ENCODE results near the gene PCNX3. TPM values are rescaled to one million over a fixed set of nuclear protein-coding genes. Genes with fewer than 3 reads are reported as not detected.
"Not testable (repeated sequence)": the region's sequence is repeated elsewhere in the genome, so short reads cannot be mapped to it uniquely, and the experiment has no call there.

PCNX3 gene
- polyA plus RNA-seq, 2 donors, result 15.0 to 16.1 TPM

DNA sequence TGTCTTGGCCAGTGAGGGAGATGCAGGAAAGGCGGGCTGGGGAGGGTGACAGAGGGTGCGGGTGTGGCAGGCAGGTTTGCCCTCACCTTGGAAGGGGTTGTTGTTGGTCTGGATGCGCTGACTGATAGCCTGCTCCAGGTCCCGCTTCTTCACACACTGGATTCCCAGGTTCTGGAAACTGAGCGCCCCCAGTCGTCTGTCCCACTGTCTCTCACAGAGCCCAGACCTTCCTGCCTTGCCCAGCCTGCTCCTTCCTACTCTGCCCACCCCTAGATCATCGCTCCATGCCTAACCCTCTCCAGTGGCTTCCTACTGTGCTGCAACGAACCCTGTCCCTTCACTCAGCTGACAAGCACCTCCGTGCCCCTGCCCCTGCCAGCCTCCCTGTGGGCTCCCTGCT is 44.5 kb downstream of the PCNX3 start:
- 86 to 87% methylated on average over 9 of the region's 9 CpGs for WGBS, 2 donors
- H3K36me3 ChIP-seq (ENCODE audit: control insufficient read depth in 2 of 2, insufficient read depth in 2 of 2, low read length in 1 of 2), result peaks cover 39 to 45% of the 10 kb centered on the region in 2 donors
- H3K9me3 ChIP-seq (ENCODE audit: control insufficient read depth in 2 of 2, insufficient read depth in 1 of 2, low read depth in 1 of 2, low read length in 1 of 2), result no peaks in the 10 kb centered on the region
- no peak overlapping the region for H3K4me3 ChIP-seq (ENCODE audit: low read depth in 1 of 2, low read length in 2 of 2)
- peaks cover 6% of the 10 kb centered on the region in 2 donors for H3K4me1 ChIP-seq (ENCODE audit: control insufficient read depth in 2 of 2, insufficient read depth in 2 of 2, low read length in 1 of 2)
- peak overlapping the region in 1 of 2 donors; percentile 26 for H3K27ac ChIP-seq (ENCODE audit: low read depth in 2 of 2, low read length in 1 of 2)
- H3K27me3 ChIP-seq (ENCODE audit: control insufficient read depth in 1 of 2, insufficient read depth in 2 of 2, low read length in 2 of 2), result no peaks in the 10 kb centered on the region

DNA sequence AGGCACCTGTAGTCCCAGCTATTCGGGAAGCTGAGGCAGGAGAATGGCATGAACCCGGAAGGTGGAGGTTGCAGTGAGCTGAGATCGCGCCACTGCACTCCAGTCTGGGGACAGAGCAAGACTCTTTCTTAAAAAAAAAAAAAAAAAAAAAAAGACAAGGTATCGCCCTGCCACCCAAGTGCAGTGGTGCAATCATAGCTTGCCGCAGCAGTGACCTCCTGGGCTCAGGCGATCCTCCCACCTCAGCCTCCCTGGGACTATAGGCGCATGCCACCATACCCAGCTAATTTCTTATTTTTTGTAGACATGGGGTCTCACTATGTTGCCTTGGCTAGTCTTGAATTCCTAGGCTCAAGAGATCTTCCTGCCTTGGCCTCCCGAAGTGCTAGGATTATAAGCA is 45.3 kb downstream of the PCNX3 start:
- 89 to 93% methylated on average over 9 of the region's 9 CpGs for WGBS, 2 donors
- Histone ChIP-seq H3K4me3 (ENCODE audit: low read depth in 1 of 2, low read length in 2 of 2) (peak overlapping the region in 1 of 2 donors; percentile 93), H3K36me3 (ENCODE audit: control insufficient read depth in 2 of 2, insufficient read depth in 2 of 2, low read length in 1 of 2) (peaks cover 31 to 38% of the 10 kb centered on the region in 2 donors)
- H3K27ac ChIP-seq (ENCODE audit: low read depth in 2 of 2, low read length in 1 of 2); H3K27me3 ChIP-seq (ENCODE audit: control insufficient read depth in 1 of 2, insufficient read depth in 2 of 2, low read length in 2 of 2); H3K9me3 ChIP-seq (ENCODE audit: control insufficient read depth in 2 of 2, insufficient read depth in 1 of 2, low read depth in 1 of 2, low read length in 1 of 2); H3K4me1 ChIP-seq (ENCODE audit: control insufficient read depth in 2 of 2, insufficient read depth in 2 of 2, low read length in 1 of 2): not testable (repeated sequence)

DNA sequence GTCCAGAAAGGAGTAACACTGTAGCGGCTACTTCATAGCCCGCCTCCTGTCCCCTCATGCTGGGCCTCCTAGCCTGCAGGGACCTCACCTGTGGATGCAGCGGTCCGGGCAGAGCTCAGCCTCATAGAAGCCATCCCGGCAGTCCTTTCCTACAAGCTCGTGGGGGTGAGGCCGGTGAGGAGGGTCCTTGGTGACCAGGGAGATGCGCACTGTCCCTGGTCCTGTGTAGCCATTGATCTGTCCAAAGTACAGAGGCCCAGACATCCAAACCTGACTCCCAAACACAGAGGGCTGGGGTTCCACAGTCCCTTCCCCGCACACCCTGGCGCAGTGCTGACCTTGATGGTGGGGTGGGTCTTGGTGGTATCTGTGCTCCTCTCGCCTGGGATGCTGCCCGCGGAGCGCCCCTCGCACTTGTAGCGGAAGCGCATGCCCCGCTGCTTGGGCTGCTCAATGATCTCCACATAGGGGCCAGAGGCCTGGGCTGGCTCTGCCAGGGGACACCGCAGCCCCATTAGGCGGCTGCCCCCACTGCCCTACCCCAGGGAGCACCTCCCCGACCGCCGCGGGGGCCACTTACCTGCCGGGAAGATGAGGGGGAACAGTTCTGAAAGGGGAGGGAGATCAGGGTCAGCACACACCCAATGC is 46.1 kb downstream of the PCNX3 start:
- H3K27ac ChIP-seq (ENCODE audit: low read depth in 2 of 2, low read length in 1 of 2), result peak overlapping the region; percentile 99 to 100
- no peaks in the 10 kb centered on the region for H3K27me3 ChIP-seq (ENCODE audit: control insufficient read depth in 1 of 2, insufficient read depth in 2 of 2, low read length in 2 of 2)
- H3K4me3 ChIP-seq (ENCODE audit: low read depth in 1 of 2, low read length in 2 of 2), result peak overlapping the region; percentile 67 to 93
- H3K36me3 ChIP-seq (ENCODE audit: control insufficient read depth in 2 of 2, insufficient read depth in 2 of 2, low read length in 1 of 2), result peaks cover 31 to 34% of the 10 kb centered on the region in 2 donors
- H3K4me1 ChIP-seq (ENCODE audit: control insufficient read depth in 2 of 2, insufficient read depth in 2 of 2, low read length in 1 of 2), result peaks cover 6% of the 10 kb centered on the region in 2 donors
- WGBS, 2 donors, result 54 to 55% methylated on average over 25 of the region's 25 CpGs
- no peaks in the 10 kb centered on the region for H3K9me3 ChIP-seq (ENCODE audit: control insufficient read depth in 2 of 2, insufficient read depth in 1 of 2, low read depth in 1 of 2, low read length in 1 of 2)

DNA sequence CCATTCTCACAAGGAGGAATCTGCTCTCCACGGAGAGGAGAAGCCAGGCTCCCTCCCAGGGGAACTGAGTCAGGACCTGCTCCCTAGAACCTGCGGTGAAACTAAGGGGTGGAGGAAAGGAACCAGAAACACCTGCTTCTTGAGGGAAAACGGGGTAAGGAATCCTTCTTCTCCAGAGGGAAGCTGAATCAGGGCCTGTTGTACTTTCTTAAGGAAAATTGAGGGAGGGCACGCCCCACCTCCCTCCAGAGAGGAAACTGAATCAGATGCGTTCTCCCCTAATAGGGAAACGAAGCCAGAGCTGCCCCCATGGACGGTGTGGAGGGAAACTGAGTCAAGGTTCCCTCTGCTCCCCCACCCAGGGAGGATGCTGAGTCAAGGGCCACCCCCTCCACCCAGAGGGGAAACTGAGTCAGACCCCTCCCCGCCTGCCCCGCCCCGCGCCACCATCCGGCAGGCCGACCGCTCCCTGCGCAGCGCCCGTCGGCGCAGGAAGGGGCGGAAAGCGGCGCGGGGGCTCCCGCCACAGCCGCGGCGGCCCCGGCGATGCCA is 46.7 kb downstream of the PCNX3 start:
- 0 to 1% methylated on average over 23 to 29 of the region's 29 CpGs for WGBS, 2 donors
- H3K9me3 ChIP-seq (ENCODE audit: control insufficient read depth in 2 of 2, insufficient read depth in 1 of 2, low read depth in 1 of 2, low read length in 1 of 2), result no peaks in the 10 kb centered on the region
- H3K27me3 ChIP-seq (ENCODE audit: control insufficient read depth in 1 of 2, insufficient read depth in 2 of 2, low read length in 2 of 2), result no peaks in the 10 kb centered on the region
- peaks cover 6% of the 10 kb centered on the region in 2 donors for H3K4me1 ChIP-seq (ENCODE audit: control insufficient read depth in 2 of 2, insufficient read depth in 2 of 2, low read length in 1 of 2)
- H3K36me3 ChIP-seq (ENCODE audit: control insufficient read depth in 2 of 2, insufficient read depth in 2 of 2, low read length in 1 of 2), result peaks cover 28 to 29% of the 10 kb centered on the region in 2 donors
- H3K27ac ChIP-seq (ENCODE audit: low read depth in 2 of 2, low read length in 1 of 2), result peak overlapping the region; percentile 99 to 100
- peak overlapping the region; percentile 67 to 93 for H3K4me3 ChIP-seq (ENCODE audit: low read depth in 1 of 2, low read length in 2 of 2)

DNA sequence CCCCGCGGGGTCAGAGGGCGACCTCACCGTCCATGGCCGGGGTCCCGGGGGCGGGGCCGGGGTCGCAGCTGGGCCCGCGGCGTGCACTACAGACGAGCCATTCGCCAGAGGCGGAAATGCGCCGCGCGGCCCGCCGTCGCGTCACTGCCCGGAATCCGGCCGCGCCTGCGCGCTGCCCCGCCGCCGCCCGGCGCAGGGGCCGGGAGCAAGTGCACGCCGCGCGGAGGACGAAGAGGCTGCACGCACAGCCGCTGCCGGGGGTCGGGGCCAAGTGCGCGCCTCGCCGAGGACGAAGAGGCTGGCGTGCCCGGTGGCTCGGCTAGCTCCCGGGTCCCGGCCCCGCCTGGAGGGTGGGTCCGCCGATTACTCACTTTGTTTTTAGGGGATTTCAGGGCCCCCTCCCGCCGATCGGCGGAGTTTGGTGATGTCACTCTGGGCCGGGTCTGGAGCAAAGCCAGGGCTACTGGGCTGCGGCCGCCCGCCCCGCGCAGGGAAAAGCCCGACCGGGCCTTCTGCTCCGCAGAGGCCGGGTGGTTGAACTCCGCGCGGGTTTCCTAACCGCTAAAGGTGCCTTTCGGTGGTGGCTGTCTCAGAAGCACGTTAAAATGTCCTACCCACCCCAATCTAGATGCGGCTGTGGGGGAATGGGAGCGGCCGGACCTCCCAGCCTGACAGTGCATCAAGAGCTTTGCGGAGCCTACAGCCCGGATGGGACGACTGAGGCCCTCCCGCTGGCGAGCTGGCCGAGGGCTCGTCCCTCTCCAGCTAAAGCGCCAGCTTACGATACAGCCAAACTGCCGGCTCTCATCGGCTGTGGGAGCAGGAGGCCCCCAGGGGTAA is 47.4 kb downstream of the PCNX3 start, which contains the start of gene RELA:
TSS of gene RELA (minus strand) at position 118 of the 840 bp plus-strand sequence. CDS start at position 34, 84 bp downstream.
- peak within 1 kb of the TSS; percentile 99 to 100 for H3K27ac ChIP-seq (ENCODE audit: low read depth in 2 of 2, low read length in 1 of 2)
- peaks cover 21 to 22% of the 10 kb centered on the region in 2 donors for H3K36me3 ChIP-seq (ENCODE audit: control insufficient read depth in 2 of 2, insufficient read depth in 2 of 2, low read length in 1 of 2)
- H3K9me3 ChIP-seq (ENCODE audit: control insufficient read depth in 2 of 2, insufficient read depth in 1 of 2, low read depth in 1 of 2, low read length in 1 of 2), result no peaks in the 10 kb centered on the region
- peaks cover 6% of the 10 kb centered on the region in 2 donors for H3K4me1 ChIP-seq (ENCODE audit: control insufficient read depth in 2 of 2, insufficient read depth in 2 of 2, low read length in 1 of 2)
- no peaks in the 10 kb centered on the region for H3K27me3 ChIP-seq (ENCODE audit: control insufficient read depth in 1 of 2, insufficient read depth in 2 of 2, low read length in 2 of 2)
- 0 to 1% methylated on average over 82 to 91 of the region's 91 CpGs for whole genome bisulfite sequencing, 2 donors
- H3K4me3 ChIP-seq (ENCODE audit: low read depth in 1 of 2, low read length in 2 of 2), result peak within 1 kb of the TSS; percentile 67 to 93

DNA sequence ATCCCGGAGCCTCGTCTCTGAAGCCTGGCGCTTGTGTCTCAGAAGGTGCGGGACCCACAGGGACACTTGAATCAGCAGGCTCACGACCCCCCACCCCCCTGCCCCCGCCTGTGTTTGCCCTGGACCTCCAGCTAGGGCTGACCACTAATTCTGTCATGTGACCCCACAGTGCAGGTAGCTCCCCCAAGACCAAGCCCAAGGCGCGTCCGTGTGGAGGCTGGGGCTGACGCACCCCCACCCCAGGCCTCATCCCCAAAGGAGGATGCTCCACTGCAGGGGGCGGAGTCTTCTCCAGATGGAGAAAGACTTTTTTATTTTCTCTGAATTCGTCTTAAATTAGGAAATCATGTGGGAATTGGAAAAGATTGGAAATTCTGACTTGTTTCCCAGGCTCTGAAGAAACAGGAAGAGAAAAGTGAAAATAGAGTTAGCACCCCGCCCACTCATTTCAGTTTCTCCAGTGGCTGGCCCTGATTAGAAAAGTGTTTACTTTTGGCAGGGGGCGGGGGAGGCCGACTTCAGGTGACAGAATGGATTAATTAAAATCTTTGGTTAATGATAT is 48.1 kb downstream of the PCNX3 start:
- H3K36me3 ChIP-seq (ENCODE audit: control insufficient read depth in 2 of 2, insufficient read depth in 2 of 2, low read length in 1 of 2), result peaks cover 14 to 15% of the 10 kb centered on the region in 2 donors
- H3K27ac ChIP-seq (ENCODE audit: low read depth in 2 of 2, low read length in 1 of 2), result peak overlapping the region; percentile 99 to 100
- peaks cover 6% of the 10 kb centered on the region in 2 donors for H3K4me1 ChIP-seq (ENCODE audit: control insufficient read depth in 2 of 2, insufficient read depth in 2 of 2, low read length in 1 of 2)
- 1% methylated on average over 14 to 15 of the region's 15 CpGs for WGBS, 2 donors
- H3K4me3 ChIP-seq (ENCODE audit: low read depth in 1 of 2, low read length in 2 of 2), result peak overlapping the region; percentile 67 to 93
- H3K27me3 ChIP-seq (ENCODE audit: control insufficient read depth in 1 of 2, insufficient read depth in 2 of 2, low read length in 2 of 2), result no peaks in the 10 kb centered on the region
- H3K9me3 ChIP-seq (ENCODE audit: control insufficient read depth in 2 of 2, insufficient read depth in 1 of 2, low read depth in 1 of 2, low read length in 1 of 2), result no peaks in the 10 kb centered on the region

DNA sequence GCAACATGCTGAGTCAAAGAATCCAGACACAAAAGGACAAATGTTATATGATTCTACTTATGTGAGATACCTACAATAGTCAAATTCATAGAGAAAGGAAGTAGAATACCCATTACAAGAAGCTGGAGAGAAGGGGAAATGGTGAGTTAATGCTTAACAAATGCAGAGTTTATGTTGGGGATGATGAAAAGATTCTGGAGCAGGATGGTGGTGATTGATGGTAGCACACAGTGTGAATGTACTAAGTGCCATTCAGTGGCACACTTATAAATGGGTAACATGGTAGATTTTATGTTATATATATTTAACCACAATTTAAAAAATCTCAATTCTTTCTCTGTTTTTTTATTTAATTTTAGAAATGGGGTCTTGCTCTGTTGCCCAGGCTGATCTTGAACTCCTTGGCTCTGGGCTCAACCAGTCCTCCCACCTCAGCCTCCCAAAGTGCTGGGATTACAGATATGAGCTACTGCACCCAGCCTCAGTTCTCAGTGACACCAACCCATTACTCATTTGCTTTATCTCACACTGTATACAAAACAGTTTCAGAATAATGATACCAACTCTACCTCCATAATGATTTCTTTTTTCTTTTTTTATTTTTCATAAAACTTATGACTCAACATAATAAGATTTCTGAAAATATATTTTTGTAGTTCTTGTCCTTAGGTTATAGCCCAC is 56.7 kb downstream of the PCNX3 start:
- no peaks in the 10 kb centered on the region for H3K36me3 ChIP-seq (ENCODE audit: control insufficient read depth in 2 of 2, insufficient read depth in 2 of 2, low read length in 1 of 2)
- H3K27ac ChIP-seq (ENCODE audit: low read depth in 2 of 2, low read length in 1 of 2), result no peak overlapping the region
- no peaks in the 10 kb centered on the region for H3K4me1 ChIP-seq (ENCODE audit: control insufficient read depth in 2 of 2, insufficient read depth in 2 of 2, low read length in 1 of 2)
- H3K27me3 ChIP-seq (ENCODE audit: control insufficient read depth in 1 of 2, insufficient read depth in 2 of 2, low read length in 2 of 2), result no peaks in the 10 kb centered on the region
- H3K9me3 ChIP-seq (ENCODE audit: control insufficient read depth in 2 of 2, insufficient read depth in 1 of 2, low read depth in 1 of 2, low read length in 1 of 2), result no peaks in the 10 kb centered on the region
- H3K4me3 ChIP-seq (ENCODE audit: low read depth in 1 of 2, low read length in 2 of 2), result no peak overlapping the region

DNA sequence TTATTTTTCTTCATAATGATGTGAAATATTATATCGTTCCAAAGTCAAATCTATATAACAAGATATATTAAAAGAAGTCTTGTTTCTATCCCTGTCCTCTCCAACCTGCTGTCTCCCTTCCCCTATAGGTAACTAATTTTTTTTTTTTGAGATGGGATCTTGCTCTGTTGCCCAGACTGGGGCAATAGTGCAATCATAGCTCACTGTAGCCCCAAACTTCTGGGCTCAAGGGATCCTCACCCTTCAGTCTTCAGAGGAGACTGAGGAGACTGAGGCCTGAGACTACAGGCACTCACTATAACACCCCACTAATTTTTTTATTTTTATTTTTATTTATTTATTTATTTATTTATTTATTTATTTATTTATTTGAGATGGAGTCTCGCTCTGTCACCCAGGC is 57.4 kb downstream of the PCNX3 start:
- no peak overlapping the region for H3K27ac ChIP-seq (ENCODE audit: low read depth in 2 of 2, low read length in 1 of 2)
- H3K36me3 ChIP-seq (ENCODE audit: control insufficient read depth in 2 of 2, insufficient read depth in 2 of 2, low read length in 1 of 2), result no peaks in the 10 kb centered on the region
- WGBS, 2 donors, result 93 to 96% methylated on average over 1 to 2 of the region's 2 CpGs
- H3K4me3 ChIP-seq (ENCODE audit: low read depth in 1 of 2, low read length in 2 of 2), result no peak overlapping the region
- H3K4me1 ChIP-seq (ENCODE audit: control insufficient read depth in 2 of 2, insufficient read depth in 2 of 2, low read length in 1 of 2), result no peaks in the 10 kb centered on the region
- no peaks in the 10 kb centered on the region for H3K27me3 ChIP-seq (ENCODE audit: control insufficient read depth in 1 of 2, insufficient read depth in 2 of 2, low read length in 2 of 2)
- H3K9me3 ChIP-seq (ENCODE audit: control insufficient read depth in 2 of 2, insufficient read depth in 1 of 2, low read depth in 1 of 2, low read length in 1 of 2), result no peaks in the 10 kb centered on the region

DNA sequence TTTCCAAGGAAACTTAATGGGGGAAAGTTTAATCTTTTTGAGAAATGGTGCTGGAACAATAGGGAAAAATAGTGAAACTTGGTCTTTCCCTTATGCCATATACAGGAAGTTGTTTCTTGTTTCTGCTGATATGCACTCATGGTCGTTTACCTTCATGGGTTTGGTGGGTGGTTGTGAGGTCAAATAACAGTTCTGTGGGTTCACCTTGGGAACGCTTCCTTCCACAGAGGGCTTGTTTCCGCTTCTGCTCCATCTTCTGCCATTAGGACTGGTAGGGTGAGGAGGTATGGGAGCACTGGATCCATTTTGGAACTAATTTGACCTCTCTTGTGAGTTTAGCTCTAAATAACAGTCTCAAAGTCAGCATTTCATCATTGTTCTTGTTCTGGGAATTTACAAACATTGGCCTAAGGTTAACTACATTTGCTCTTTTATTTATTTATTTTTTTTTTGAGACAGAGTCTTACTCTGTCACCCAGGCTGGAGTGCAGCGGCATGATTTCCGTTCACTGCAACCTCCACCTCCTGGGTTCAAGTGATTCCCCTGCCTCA is 64.7 kb downstream of the PCNX3 start:
- no peaks in the 10 kb centered on the region for H3K9me3 ChIP-seq (ENCODE audit: control insufficient read depth in 2 of 2, insufficient read depth in 1 of 2, low read depth in 1 of 2, low read length in 1 of 2)
- H3K27me3 ChIP-seq (ENCODE audit: control insufficient read depth in 1 of 2, insufficient read depth in 2 of 2, low read length in 2 of 2), result no peaks in the 10 kb centered on the region
- no peaks in the 10 kb centered on the region for H3K36me3 ChIP-seq (ENCODE audit: control insufficient read depth in 2 of 2, insufficient read depth in 2 of 2, low read length in 1 of 2)
- WGBS, 2 donors, result 78 to 81% methylated on average over 5 of the region's 5 CpGs
- no peak overlapping the region for H3K4me3 ChIP-seq (ENCODE audit: low read depth in 1 of 2, low read length in 2 of 2)
- no peak overlapping the region for H3K27ac ChIP-seq (ENCODE audit: low read depth in 2 of 2, low read length in 1 of 2)
- H3K4me1 ChIP-seq (ENCODE audit: control insufficient read depth in 2 of 2, insufficient read depth in 2 of 2, low read length in 1 of 2), result no peaks in the 10 kb centered on the region
